Heart right ventricle (tissue), 16 donors: ENCODE results near the gene SCYGR6. TPM values are rescaled to one million over a fixed set of nuclear protein-coding genes. Genes with fewer than 3 reads are reported as not detected.

Experiments
- ATAC-seq, 8 donors: fragments of 200-7000 bp; cut with Tn5 transposase; one replicate each; pipeline ENCODE4 v1.9.1; 2020; ENCODE audit warnings: mild to moderate bottlenecking in 8 of 8, moderate library complexity in 8 of 8, moderate number of reproducible peaks in 1 of 8
- DNase-seq, 2 donors: peaks; one replicate each; pipeline ENCODE4 v3.0.0-alpha.2; 2020
- H3K27ac ChIP-seq, 10 donors: fragments of 200-600 bp; sonication (generic) in 2 of 10; one replicate each; pipeline versions ENCODE4 v1.5.0 to v1.8.0; 2020 to 2022; ENCODE audit warnings: mild to moderate bottlenecking in 3 of 10
- H3K27me3 ChIP-seq, 7 donors: fragments of 200-600 bp; one replicate each; pipeline ENCODE4 v1.8.0; 2021 to 2022; ENCODE audit warnings: mild to moderate bottlenecking in 2 of 7
- H3K36me3 ChIP-seq, 9 donors: fragments of 200-600 bp; sonication (generic) in 1 of 9; one replicate each; pipeline versions ENCODE4 v1.5.0 to v1.8.0; 2020 to 2022; ENCODE audit warnings: mild to moderate bottlenecking in 2 of 9
- H3K4me1 ChIP-seq, 9 donors: fragments of 200-600 bp; sonication (generic) in 1 of 9; one replicate each; pipeline versions ENCODE4 v1.5.0 to v1.8.0; 2020 to 2022; ENCODE audit warnings: mild to moderate bottlenecking in 4 of 9
- H3K4me3 ChIP-seq, 10 donors: fragments of 200-600 bp; sonication (generic) in 2 of 10; one replicate each; pipeline versions ENCODE4 v1.5.0 to v1.8.0; 2020 to 2022; ENCODE audit warnings: mild to moderate bottlenecking in 7 of 10, moderate library complexity in 2 of 10
- H3K9me3 ChIP-seq, 11 donors: fragments of 200-600 bp in 10 of 11; sonication (generic) in 2 of 11; one replicate each; pipeline versions ENCODE4 v1.5.0 to v1.8.0; 2013 to 2022; ENCODE audit warnings: mild to moderate bottlenecking in 2 of 11, control low read depth in 1 of 11, moderate library complexity in 1 of 11
- WGBS, 2 donors: extraction: QIAGEN DNeasy Blood & Tissue Kit; methylation state at CpG; one replicate each; pipeline ENCODE4 v1.1.7; 2013; ENCODE audit warnings: inconsistent platforms in 1 of 2; 5-methylcytosine and 5-hydroxymethylcytosine counted together
- intact Hi-C, 10 donors: fragments of 100-400 bp; cut with DNase I; formaldehyde crosslinking; loops; one replicate each; pipeline versions ENCODE4 v1.11.1 to v1.14.2; 2022
- polyA plus RNA-seq, 2 donors: library from polyadenylated mRNA; stranded (reverse); fragments of 200-250 nt; gene quantifications; one replicate each; pipeline ENCODE4 v1.2.3, GENCODE V29; 2013
- total RNA-seq, 10 donors: library from RNA; stranded (reverse); fragmentation: NEBNext Ultra II Directional in 3 of 10; extraction: Animal tissue kit (Norgen Biotek cat#: 25700) in 3 of 10; gene quantifications; one replicate each; pipeline versions ENCODE4 v1.2.1 to v1.2.4, GENCODE V29; 2021 to 2023
- TF ChIP-seq, protein P1 (sequence below), 9 donors: fragments of 200-600 bp; sonication (generic) in 2 of 9; IDR thresholded peaks; one replicate each; pipeline versions ENCODE4 v1.5.0 to v1.8.0; 2021 to 2022; ENCODE audit warnings: antibody characterized with exemption in 9 of 9, mild to moderate bottlenecking in 5 of 9, moderate library complexity in 1 of 9
- donor health status: Arrhythmogenic right ventricular cardiomyopathy.
- donor health status: ischemic (EF 13 %, LVEDD 7.1; RV severe dilation, severe dysfunction).
- donor health status: healthy with polysubstance abuse.
- donor health status: DM: no; HTN: yes; CAD: no.
- donor health status: DM: no; HTN: no; CAD: no.
- donor health status: ischemic (EF 25% LVEDD 6.9; RV normal size, moderate dysfunction).
- donor health status: ischemic (EF 25% LVEDD 5.7; RV mildly dilated, moderate dysfunction).
- donor health status: healthy.
- donor health status: DM: yes; HTN: yes; CAD: no.
- donor health status: Ischemic cardiomyopathy.
- donor health status: ischemic (EF 35%, LVEDD 5.7; RV mildly dilated, moderate dysfunction).
- donor health status: nonischemic (EF 11% LVEDD 7.7; RV severe dilation, severe dysfunction).
- donor health status: DM: yes; HTN: yes; CAD: no.
- donor health status: PGD.
- donor health status: ischemic (EF 29% LVEDD 5.4; RV normal size, mild dysfunction).
- donor health status: nonischemic (EF 23%, LVEDD 6.1; RV moderate dilation, normal function).

The SCYGR6 gene
- total and polyA plus RNA-seq, 12 donors: not detected

GRCh38 chr2:227707390-227707789, 17.2 kb downstream of the SCYGR6 start:
- DNase-seq (no peak), ATAC-seq (no peak)
- Histone ChIP-seq H3K9me3 (peaks cover 0 to 3% (median 0%) of the 10 kb centered on the region in 11 donors), H3K27ac (no peak overlapping the region), H3K36me3 (no peaks in the 10 kb centered on the region), H3K4me1 (no peaks in the 10 kb centered on the region), H3K4me3 (no peak overlapping the region), H3K27me3 (peaks cover 0 to 20% (median 0%) of the 10 kb centered on the region in 7 donors)
- intact Hi-C loops: no loop called here
- TF ChIP-seq, protein P1, sequence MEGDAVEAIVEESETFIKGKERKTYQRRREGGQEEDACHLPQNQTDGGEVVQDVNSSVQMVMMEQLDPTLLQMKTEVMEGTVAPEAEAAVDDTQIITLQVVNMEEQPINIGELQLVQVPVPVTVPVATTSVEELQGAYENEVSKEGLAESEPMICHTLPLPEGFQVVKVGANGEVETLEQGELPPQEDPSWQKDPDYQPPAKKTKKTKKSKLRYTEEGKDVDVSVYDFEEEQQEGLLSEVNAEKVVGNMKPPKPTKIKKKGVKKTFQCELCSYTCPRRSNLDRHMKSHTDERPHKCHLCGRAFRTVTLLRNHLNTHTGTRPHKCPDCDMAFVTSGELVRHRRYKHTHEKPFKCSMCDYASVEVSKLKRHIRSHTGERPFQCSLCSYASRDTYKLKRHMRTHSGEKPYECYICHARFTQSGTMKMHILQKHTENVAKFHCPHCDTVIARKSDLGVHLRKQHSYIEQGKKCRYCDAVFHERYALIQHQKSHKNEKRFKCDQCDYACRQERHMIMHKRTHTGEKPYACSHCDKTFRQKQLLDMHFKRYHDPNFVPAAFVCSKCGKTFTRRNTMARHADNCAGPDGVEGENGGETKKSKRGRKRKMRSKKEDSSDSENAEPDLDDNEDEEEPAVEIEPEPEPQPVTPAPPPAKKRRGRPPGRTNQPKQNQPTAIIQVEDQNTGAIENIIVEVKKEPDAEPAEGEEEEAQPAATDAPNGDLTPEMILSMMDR (IDR thresholded peaks at IDR 0.05): no peak
- 79 to 87% methylated on average over 6 of the region's 6 CpGs for WGBS, 2 donors

DNA sequence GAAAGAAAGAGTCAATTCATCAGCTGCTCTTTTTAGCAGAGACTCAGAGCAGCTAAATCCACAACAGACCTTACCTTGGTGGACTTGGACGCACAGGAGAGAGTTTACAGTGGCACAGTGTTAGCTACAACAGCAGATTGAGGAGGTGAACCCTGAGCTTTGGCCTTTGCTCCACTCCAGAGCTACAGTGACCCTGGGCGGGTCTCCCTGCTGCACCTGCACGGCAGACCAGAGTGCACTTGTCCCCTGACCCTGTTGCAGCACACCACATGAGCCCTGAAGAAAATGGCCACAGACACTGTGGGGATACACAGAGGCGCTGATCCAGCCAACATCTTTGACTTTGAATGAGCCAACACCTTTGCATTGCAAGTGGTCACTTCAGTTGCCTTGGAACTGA, 17.7 kb downstream of the SCYGR6 start:
- DNase-seq: no peak
- peaks cover 0 to 20% (median 0%) of the 10 kb centered on the region in 7 donors for H3K27me3 ChIP-seq
- ATAC-seq: no peak
- H3K4me1 ChIP-seq: no peaks in the 10 kb centered on the region
- no peaks in the 10 kb centered on the region for H3K36me3 ChIP-seq
- TF ChIP-seq, protein P1 (IDR thresholded peaks at IDR 0.05): no peak
- peaks cover 0 to 4% (median 0%) of the 10 kb centered on the region in 11 donors for H3K9me3 ChIP-seq
- intact Hi-C loops: no loop called here
- H3K27ac ChIP-seq: no peak overlapping the region
- no peak overlapping the region for H3K4me3 ChIP-seq
- WGBS, 2 donors: 84 to 89% methylated on average over 4 of the region's 4 CpGs

DNA sequence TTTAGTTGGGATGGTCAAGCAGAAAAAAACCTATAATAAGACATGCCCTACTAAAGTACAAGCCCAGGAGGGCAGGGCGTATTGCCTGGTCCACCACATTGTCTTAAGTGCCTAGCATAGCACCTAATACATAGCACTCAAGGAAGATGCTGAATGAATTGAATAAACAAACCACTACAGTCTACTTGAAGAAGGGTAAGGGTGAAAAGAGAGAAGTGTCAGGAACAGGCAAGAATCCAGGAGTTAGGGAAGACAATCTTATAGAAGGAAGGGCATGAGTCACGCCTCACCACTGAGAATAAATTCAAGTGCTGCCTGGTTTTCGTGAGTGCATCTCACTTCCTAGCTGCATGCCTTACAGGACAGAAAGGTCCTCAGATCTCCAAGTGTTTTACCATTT, 20.6 kb downstream of the SCYGR6 start:
- ATAC-seq: no peak
- WGBS, 2 donors: 75 to 77% methylated on average over 3 of the region's 3 CpGs
- intact Hi-C loops: no loop called here
- no peak overlapping the region for H3K4me3 ChIP-seq
- no peaks in the 10 kb centered on the region for H3K4me1 ChIP-seq
- H3K27me3 ChIP-seq: peaks cover 0 to 9% (median 0%) of the 10 kb centered on the region in 7 donors
- no peak overlapping the region for H3K27ac ChIP-seq
- H3K9me3 ChIP-seq: peaks cover 0 to 4% (median 0%) of the 10 kb centered on the region in 11 donors
- no peak for DNase-seq
- H3K36me3 ChIP-seq: no peaks in the 10 kb centered on the region
- TF ChIP-seq, protein P1 (IDR thresholded peaks at IDR 0.05): no peak

DNA sequence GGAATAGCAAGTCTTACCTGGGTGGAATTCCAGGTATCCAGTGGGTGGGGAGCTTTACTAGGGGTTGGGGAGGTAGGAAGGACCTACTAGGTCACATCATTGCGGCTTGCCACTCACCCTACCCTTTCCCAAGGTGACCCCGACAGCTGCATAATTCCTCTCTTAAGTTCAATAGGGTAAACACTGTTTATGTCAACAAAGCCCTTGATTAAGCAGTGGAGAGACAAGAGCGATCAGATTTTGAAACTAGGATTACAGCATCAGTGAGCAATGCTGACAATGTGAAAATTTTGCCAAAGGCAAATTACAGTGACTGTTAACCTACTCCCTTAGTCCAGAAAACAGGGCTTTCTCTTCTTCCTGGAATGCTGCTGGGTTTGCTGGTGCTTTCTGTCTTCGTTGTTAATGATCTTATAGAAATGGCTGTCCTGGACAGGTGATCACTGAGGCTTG, 21.3 kb downstream of the SCYGR6 start:
- DNase-seq: no peak
- no peaks in the 10 kb centered on the region for H3K4me1 ChIP-seq
- peak in 1 of 8 donors; percentile 35 for ATAC-seq
- H3K9me3 ChIP-seq: peaks cover 0 to 4% (median 0%) of the 10 kb centered on the region in 11 donors
- TF ChIP-seq, protein P1 (IDR thresholded peaks at IDR 0.05): no peak
- no peak overlapping the region for H3K27ac ChIP-seq
- intact Hi-C loops: no loop called here
- H3K4me3 ChIP-seq: no peak overlapping the region
- H3K27me3 ChIP-seq: peaks cover 0 to 9% (median 0%) of the 10 kb centered on the region in 7 donors
- WGBS, 2 donors: 71 to 72% methylated on average over 4 of the region's 4 CpGs
- no peaks in the 10 kb centered on the region for H3K36me3 ChIP-seq
